Central memory CD8-positive, alpha-beta T cell (primary cell): ENCODE results near the gene C1QTNF12.

Experiments used
- ATAC-seq: fragments of 150-1000 bp; cut with Tn5 transposase; replicated peaks from 2 replicates; pipeline ENCODE4 v1.10.0; 2022; ENCODE audit warnings: mild to moderate bottlenecking, moderate FRiP score, moderate number of reproducible peaks; ENCODE audit not compliant: poor library complexity, severe bottlenecking; ENCODE audit errors: extremely low read depth
- DNase-seq, 2 donors: peaks; one replicate each; pipeline ENCODE4 v3.0.0; 2021; ENCODE audit warnings: low spot score in 2 of 2
- H3K27ac Mint-ChIP-seq: one replicate; pipeline ENCODE4 v1.8.0; 2022; ENCODE audit warnings: low read depth, mild to moderate bottlenecking, moderate library complexity, mixed read lengths
- H3K27me3 Mint-ChIP-seq: one replicate; pipeline ENCODE4 v1.8.0; 2022; ENCODE audit warnings: mixed read lengths
- H3K36me3 Mint-ChIP-seq: one replicate; pipeline ENCODE4 v1.8.0; 2022; ENCODE audit warnings: mild to moderate bottlenecking, moderate library complexity, mixed read lengths; ENCODE audit not compliant: insufficient read depth
- H3K4me1 Mint-ChIP-seq: one replicate; pipeline ENCODE4 v1.8.0; 2022; ENCODE audit warnings: mixed read lengths
- H3K4me3 Mint-ChIP-seq: one replicate; pipeline ENCODE4 v1.8.0; 2022; ENCODE audit warnings: mild to moderate bottlenecking, moderate library complexity, mixed read lengths
- H3K9me3 Mint-ChIP-seq: one replicate; pipeline ENCODE4 v1.8.0; 2022; ENCODE audit warnings: mixed read lengths

Gene C1QTNF12

DNA sequence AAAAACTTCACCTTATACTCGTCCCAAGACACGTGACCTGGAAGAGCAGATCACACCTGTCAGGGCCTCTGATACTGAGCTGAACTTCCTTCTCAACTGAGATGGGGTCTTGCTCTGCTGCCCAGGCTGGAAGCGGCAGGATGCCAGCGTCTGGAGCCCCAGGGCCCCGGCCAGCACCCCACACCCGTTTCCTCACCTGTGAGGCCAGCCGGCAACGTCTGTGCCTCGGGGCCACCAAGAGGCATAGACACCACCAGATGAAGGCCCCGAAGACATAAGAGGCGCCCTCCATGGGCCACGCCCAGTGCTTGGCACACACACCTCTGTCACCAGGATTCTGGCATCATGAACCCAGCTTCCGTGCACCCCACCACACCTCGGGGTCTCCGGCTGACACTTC is 23.2 kb downstream of the C1QTNF12 start:
- ATAC-seq, result no peak
- Mint-ChIP-seq H3K4me3 (no peak overlapping the region), H3K27me3 (no peaks in the 10 kb centered on the region), H3K4me1 (peaks cover 19% of the 10 kb centered on the region), H3K36me3 (peaks cover 34% of the 10 kb centered on the region), H3K9me3 (no peaks in the 10 kb centered on the region), H3K27ac (peak overlapping the region; percentile 76)
- DNase-seq, result no peak

DNA sequence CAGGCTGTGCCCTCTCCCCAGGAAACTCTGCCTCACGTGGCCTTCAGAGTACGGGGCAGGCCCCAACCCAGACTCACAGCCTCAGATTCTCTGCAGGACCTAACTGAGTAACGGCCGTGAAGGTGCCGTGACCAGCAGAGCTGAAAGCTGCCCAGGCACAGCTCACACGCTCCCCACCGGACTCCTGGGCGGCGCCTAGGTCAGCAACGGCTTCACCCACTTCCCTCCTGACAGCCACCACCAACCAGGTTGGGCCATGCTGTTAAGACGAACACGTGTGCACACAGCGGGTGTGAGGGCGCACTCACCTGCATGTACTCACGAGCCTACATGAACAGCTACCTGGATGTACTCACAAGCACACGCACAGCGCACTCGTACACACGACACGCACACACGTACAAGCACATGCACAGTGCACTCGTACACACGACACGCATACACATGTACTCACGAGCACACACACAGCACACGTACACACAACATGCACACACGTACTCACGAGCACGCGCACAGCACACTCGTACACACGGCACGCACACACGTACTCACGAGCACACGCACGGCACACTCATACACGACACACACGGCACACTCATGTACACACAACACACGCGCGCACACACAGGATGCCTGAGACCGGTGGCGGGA is 23.8 kb downstream of the C1QTNF12 start:
- DNase-seq (no peak), ATAC-seq (no peak)
- Mint-ChIP-seq H3K27me3 (no peaks in the 10 kb centered on the region), H3K36me3 (peaks cover 39% of the 10 kb centered on the region), H3K4me1 (peaks cover 19% of the 10 kb centered on the region), H3K9me3 (no peaks in the 10 kb centered on the region), H3K27ac (peak overlapping the region; percentile 76), H3K4me3 (no peak overlapping the region)

DNA sequence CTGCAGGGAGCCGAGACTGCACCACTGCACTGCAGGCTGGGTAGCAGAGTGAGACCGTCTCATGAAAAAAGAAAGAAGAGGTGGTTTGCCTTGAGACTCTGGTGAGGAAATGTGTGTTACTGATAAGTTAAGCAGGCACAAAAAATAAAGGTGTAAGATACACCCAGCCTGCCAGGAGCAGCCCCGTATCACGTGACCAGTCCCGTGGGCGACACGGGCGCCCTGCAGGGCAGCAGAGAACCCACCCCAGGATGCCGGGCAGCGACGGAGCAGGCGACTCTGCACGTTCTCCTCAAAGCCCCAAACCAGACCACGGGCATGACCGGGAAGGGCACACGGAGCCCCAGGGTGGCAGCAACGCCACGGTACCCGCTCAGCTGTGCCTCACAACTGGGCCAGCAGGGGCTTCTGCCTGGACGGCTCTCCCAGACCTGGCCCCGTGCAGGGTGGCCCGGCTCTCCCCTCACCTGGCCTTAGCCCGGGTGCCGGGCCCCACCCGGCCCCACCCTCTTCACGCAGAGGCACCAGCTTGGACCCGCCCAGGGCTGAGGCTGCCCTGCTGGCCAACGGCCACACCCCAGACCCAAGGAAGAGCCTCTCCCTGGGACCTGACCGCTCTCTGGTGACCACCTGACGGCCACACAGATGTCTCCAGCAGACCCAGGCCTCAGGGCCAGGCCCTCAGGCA is 24.5 kb downstream of the C1QTNF12 start:
- H3K4me3 Mint-ChIP-seq, result no peak overlapping the region
- H3K36me3 Mint-ChIP-seq, result peaks cover 38% of the 10 kb centered on the region
- no peaks in the 10 kb centered on the region for H3K9me3 Mint-ChIP-seq
- H3K27me3 Mint-ChIP-seq, result no peaks in the 10 kb centered on the region
- DNase-seq (no peak), ATAC-seq (peak; percentile 11)
- H3K27ac Mint-ChIP-seq, result peak overlapping the region; percentile 76
- peaks cover 19% of the 10 kb centered on the region for H3K4me1 Mint-ChIP-seq

DNA sequence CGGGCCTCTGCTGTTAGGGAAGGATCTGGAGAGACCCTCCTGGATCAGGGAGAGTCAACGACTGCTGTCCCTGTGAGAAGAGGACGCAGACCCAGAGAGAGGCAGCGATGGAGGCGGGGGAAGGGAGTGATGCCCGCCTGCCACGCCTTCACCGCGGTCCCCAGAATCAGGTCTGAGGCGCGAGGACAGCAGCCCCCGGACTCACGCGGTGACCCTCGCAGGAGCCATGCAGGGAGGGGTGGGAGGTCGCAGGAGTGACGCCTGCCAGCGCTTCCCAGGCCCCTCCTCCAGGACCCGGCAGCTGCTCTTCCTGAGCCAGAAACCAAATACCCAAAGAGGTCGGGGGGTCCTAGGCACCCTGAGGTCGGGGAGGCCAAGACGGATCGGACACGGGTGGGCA is 26.3 kb downstream of the C1QTNF12 start:
- Mint-ChIP-seq H3K9me3 (no peaks in the 10 kb centered on the region), H3K27me3 (no peaks in the 10 kb centered on the region), H3K27ac (no peak overlapping the region), H3K4me3 (no peak overlapping the region), H3K36me3 (peaks cover 38% of the 10 kb centered on the region), H3K4me1 (peaks cover 21% of the 10 kb centered on the region)
- no peak for ATAC-seq
- no peak for DNase-seq

DNA sequence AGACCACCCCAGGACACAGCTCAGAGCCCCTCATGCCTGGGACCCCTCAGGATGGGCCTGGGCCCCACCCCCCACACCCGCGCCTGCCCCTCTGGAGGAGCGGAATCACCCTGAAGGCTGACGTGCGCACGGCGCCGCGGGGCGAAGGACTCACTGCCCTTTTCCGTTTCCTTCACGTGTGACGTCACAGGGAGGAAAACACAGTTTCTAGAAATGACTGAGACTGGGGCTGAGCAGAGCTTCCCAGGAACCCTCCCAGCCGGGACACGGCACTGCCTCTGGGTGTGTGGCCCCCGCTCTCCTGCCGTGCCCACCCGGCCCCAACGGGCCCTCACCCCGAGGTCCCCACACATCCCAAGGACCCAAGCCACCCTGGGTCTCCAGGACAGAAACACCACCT is 27.2 kb downstream of the C1QTNF12 start:
- no peaks in the 10 kb centered on the region for H3K9me3 Mint-ChIP-seq
- no peak overlapping the region for H3K4me3 Mint-ChIP-seq
- no peaks in the 10 kb centered on the region for H3K27me3 Mint-ChIP-seq
- ATAC-seq, result no peak
- H3K4me1 Mint-ChIP-seq, result peaks cover 29% of the 10 kb centered on the region
- DNase-seq, result no peak
- peaks cover 38% of the 10 kb centered on the region for H3K36me3 Mint-ChIP-seq
- peak overlapping the region; percentile 67 for H3K27ac Mint-ChIP-seq

DNA sequence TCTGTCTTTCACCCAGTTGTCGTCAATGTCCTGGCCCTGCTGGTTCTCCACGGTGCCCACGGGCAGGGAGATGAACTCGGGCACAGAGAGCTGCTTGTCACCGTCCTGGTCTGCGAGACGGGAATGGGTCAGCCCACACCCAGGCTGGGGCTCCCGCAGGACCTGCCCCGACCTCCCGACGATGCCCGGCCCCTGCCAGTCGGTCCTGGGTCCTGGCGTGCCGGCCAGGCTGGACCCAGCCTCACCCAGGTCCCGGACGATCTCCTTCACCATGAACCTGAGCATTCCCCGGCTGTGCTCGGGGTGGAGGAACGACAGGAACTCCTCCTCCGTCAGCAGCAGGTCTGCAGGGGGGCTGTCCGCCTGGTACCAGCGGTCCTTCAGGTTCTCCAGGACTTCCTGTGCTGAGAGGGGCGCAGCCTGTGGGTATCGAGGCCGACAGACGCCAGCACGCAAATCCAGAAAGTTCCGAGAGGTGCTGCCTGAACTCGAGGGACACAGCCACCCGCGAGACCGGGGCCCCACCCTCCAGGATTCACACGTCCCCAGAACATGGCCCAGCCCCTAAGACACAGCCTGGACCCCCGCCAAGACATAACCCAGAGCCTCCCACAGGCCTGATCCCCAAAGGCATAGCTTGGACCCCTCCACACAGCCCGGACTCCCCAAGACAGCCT is 27.9 kb downstream of the C1QTNF12 start:
- ATAC-seq (no peak), DNase-seq (no peak)
- H3K4me1 Mint-ChIP-seq, result peaks cover 32% of the 10 kb centered on the region
- peaks cover 36% of the 10 kb centered on the region for H3K36me3 Mint-ChIP-seq
- no peaks in the 10 kb centered on the region for H3K27me3 Mint-ChIP-seq
- no peaks in the 10 kb centered on the region for H3K9me3 Mint-ChIP-seq
- no peak overlapping the region for H3K4me3 Mint-ChIP-seq
- no peak overlapping the region for H3K27ac Mint-ChIP-seq

DNA sequence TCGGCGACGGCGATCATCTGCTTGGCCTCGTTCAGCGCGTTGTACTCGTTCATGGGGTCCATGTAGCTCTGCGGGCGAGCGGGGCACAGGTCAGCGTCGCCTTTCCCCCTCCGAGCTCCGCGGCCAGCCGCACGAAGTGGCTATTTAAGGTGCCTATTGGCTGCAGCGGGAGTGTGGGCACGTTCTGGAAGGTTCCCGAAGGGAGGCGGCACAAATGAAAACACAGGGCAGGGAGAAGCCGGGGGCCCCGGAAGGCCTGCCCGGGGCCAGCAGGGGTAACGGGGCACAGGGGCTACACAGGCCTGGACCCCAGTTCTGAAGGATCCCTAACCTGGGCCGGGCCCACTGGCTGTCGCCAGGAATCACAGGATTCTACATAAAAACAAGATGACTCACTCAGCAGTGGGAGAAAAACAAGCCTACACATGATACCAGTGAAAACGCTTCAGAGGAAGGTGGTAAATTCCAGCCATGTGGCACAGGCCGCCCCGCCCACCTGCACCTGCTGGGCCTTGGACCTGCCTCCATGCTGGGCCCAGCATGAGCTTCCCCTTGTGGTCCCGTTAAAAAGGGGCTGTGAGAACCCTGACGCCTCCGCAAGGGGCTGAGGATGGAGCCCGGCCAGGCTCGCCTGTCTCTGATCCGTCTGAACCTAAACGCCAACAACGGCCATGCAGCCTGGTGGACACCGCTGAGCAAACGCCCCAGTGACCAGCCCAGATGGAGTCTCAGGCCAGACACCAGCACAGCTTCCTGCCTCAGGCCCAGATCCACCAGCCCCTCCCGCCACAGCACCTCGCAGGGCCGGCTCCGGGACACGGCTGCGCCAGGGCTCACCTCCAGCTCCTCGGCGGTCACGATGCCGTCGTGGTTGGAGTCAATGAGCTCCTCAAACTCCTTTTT is 28.6 kb downstream of the C1QTNF12 start:
- Mint-ChIP-seq H3K36me3 (peaks cover 31% of the 10 kb centered on the region), H3K27me3 (no peaks in the 10 kb centered on the region), H3K27ac (no peak overlapping the region), H3K4me1 (peaks cover 27% of the 10 kb centered on the region), H3K4me3 (no peak overlapping the region), H3K9me3 (no peaks in the 10 kb centered on the region)
- DNase-seq (no peak), ATAC-seq (no peak)

DNA sequence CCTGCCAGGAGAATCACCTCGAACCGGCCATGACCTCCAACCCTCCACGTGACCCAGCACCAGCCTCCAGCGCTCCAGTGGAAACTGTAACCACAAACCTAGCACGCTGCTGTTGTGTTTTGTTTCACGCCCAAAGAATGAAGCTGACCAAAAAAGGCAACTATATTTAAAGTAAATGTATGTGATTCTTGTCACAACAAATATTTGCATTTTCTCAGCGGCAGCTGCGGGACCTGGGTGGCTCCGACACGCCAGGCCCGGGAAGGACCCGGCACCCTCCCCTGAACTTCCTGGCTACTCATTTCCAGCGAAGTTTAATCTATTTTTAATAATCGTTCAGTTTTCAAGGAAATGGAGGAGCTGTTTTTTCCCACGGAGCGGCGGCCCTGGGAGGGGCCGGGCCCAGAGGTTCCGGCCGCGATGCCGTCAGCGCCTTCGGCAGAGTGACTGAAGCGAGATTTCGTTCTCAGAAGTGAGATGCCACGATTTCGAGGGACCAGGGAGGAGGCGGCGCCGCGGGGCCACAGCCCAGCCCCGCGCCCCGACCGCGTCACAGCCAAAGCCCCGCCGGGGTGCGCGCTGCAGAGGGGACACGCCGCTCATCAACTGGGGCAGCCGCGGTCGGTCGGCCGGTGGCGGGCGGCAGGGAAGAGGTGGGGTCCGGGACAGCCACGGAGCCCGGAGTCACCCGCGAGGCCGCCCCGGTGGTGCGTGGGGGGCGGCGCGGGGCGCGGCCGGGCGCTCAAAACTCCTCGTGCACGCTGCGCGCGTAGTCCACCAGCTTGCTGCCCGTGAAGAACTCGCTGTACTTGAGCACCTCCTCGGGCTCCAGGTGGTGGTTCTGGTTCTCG is 29.5 kb downstream of the C1QTNF12 start:
- Mint-ChIP-seq H3K27ac (peak overlapping the region; percentile 90), H3K4me1 (peaks cover 24% of the 10 kb centered on the region), H3K9me3 (no peaks in the 10 kb centered on the region), H3K27me3 (no peaks in the 10 kb centered on the region), H3K4me3 (peak overlapping the region; percentile 43), H3K36me3 (peaks cover 26% of the 10 kb centered on the region)
- ATAC-seq (no peak), DNase-seq (no peak)

DNA sequence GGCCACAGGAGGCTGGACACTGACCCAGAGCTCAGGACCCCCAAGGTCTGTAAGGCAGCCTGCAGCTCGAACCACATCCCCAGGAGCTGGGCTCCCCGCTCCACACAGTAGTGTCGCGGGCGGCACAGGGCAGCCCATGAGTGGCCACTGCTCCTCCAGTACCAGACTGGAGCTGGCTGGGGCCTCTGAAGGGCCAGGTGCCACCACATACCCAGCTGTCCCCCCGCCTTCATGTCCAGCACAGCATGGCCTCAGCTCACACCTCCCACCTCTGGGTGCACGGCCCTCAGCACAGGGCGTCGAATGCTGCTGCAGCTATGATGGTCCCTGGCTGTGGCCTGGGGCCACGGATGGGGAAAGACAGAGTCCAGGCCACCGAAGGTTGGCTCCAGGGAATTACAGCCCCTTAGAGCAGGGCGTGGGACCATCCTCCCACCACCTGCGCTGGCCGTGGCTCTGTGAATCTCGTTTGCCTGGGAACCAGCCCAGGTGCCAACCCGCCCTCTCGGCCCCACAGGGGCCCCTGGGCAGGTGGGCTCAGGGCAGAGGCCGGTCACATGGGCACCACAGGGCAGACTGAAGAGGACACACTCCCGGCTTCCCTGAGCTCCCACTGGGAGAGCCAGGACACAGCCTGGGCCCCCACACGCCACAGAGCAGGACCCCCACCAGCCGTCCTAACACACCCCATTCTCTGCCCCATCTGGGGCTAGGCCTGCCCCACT is 30.5 kb downstream of the C1QTNF12 start:
- ATAC-seq (no peak), DNase-seq (no peak)
- Mint-ChIP-seq H3K4me1 (peaks cover 24% of the 10 kb centered on the region), H3K36me3 (peaks cover 26% of the 10 kb centered on the region), H3K4me3 (peak overlapping the region; percentile 43), H3K27me3 (no peaks in the 10 kb centered on the region), H3K9me3 (no peaks in the 10 kb centered on the region), H3K27ac (peak overlapping the region; percentile 90)

DNA sequence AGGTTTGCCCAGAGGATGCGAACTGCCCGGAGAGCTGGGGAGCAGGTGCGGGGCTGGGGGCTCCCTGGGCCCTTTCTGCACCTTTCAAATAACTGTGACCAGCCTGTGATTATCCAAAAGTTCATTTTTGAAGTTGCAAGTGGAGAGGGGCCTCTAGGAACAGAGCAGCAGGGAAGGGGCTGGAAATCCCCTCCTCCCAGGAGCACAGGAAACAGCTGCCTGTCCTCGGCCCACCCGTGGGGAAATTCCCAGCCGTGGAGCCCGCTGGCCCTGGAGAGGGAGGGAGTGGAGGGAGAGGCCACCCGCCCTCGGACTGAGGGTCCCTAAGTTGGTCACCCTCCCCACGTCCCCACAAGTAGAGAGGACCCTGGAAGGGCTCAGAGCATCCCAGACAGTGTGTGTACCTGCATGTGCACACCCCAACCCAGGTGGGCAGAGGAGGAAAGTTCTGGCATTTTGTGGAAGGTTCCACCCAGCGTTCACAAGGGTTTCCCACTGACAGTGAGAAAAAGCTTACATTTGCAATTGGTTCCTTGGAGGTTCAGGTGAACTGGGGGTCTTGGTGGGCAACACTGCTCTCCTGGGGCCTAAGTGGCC is 31.3 kb downstream of the C1QTNF12 start:
- H3K36me3 Mint-ChIP-seq, result peaks cover 24% of the 10 kb centered on the region
- H3K4me1 Mint-ChIP-seq, result peaks cover 24% of the 10 kb centered on the region

More for the DNA sequence above, 31.3 kb downstream of the C1QTNF12 start:
- no peak for ATAC-seq
- Mint-ChIP-seq H3K27me3 (no peaks in the 10 kb centered on the region), H3K9me3 (no peaks in the 10 kb centered on the region), H3K4me3 (no peak overlapping the region), H3K27ac (peak overlapping the region; percentile 62)
- no peak for DNase-seq
